Measurements from ENCODE around the gene CASP8AP2.
A peak's percentile ranks its signal among the peaks of the same experiment; 100 is the strongest.
"Not testable (repeated sequence)": the region's sequence is repeated elsewhere in the genome, so short reads cannot be mapped to it uniquely, and the experiment has no call there.

The CASP8AP2 gene

DNA sequence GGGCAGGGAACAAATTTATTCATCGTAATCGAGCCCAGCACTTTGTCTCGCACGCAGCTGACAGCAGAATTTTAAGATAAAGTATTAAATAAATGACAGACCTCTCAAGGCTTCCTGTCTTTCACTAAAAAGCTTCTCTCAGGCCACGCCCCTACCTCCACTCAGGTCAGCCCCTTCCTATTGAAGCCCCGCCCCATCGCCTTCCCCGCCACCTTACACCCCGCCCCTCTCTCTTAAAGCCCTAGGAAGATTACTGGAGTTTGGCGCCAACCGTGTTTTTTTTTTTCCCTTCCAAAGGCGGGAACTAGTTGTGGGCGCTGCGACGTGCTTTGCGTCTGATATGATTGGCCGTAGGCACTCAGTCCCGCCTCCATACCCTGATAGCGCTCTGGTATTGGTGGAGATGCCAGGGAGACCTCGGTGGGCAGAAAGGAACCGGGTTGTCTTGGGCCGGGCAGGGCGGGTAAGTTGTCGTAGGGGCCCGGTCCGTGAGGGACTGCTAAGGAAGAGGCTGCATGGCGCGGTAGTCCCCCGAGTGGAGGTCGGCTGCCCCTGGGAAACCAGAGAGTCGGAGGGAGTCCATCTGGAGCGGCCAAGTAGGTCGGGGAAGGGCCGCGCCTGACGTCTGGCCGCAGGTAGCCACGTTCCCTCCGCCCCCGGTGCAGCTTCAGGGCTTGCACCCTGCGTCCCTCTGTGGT lies at the start of gene CASP8AP2:
Gene CASP8AP2 (plus strand): TSS at position 409 of the 698 bp plus-strand sequence.
- no peak for TF ChIP-seq CTCF (IDR thresholded peaks at IDR 0.05; ENCODE audit: extremely low read depth, insufficient read depth, missing control alignments)
- in situ Hi-C loops (cut with MboI; ENCODE audit: low pct_unique_long_range_greater_than_20kb, low sequenced_read_pairs, unreplicated experiment): no loop called here

GRCh38 chr6:89781070-89782034 lies 48.3 kb upstream of the CASP8AP2 start:
- no peak for TF ChIP-seq CTCF (IDR thresholded peaks at IDR 0.05; ENCODE audit: extremely low read depth, insufficient read depth, missing control alignments)
- DNase-seq (ENCODE audit: low spot score): no peak
- in situ Hi-C loops (cut with MboI; ENCODE audit: low pct_unique_long_range_greater_than_20kb, low sequenced_read_pairs, unreplicated experiment): no loop called here

More for the DNA sequence above, at the start of gene CASP8AP2:
- DNase-seq (ENCODE audit: low spot score): peak; percentile 93

- DNase-seq (ENCODE audit: low spot score): no peak
- in situ Hi-C loops (cut with MboI; ENCODE audit: low pct_unique_long_range_greater_than_20kb, low sequenced_read_pairs, unreplicated experiment): no loop called here
- no peak for TF ChIP-seq CTCF (IDR thresholded peaks at IDR 0.05; ENCODE audit: extremely low read depth, insufficient read depth, missing control alignments)
Measured at GRCh38 chr6:89782222-89782621, 47.5 kb upstream of the CASP8AP2 start.

- in situ Hi-C loops (cut with MboI; ENCODE audit: low pct_unique_long_range_greater_than_20kb, low sequenced_read_pairs, unreplicated experiment); DNase-seq (ENCODE audit: low spot score): not testable (repeated sequence)
Measured at GRCh38 chr6:89783293-89783692, 46.4 kb upstream of the CASP8AP2 start.

GRCh38 chr6:89784838-89785237 lies 44.8 kb upstream of the CASP8AP2 start:
- no peak for TF ChIP-seq CTCF (IDR thresholded peaks at IDR 0.05; ENCODE audit: extremely low read depth, insufficient read depth, missing control alignments)
- in situ Hi-C loops (cut with MboI; ENCODE audit: low pct_unique_long_range_greater_than_20kb, low sequenced_read_pairs, unreplicated experiment): no loop called here
- DNase-seq (ENCODE audit: low spot score): no peak

DNA sequence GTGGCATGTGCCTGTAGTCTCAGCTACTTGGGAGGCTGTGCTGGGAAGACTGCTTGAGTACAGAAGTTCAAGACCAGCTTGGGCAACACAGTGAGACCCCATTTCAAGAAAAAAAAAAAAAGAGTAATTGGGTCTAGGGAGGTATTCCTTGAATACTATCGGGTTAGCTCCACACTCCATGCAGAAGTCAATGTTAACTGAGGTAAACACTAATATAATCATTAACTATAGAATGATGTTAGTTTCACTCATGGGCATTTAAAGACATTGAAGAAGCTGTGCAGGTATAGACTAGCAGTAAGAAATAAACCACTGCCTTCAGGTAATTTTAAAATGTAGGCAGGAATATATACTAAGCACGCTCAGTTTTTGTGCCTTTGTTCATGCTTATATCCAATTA lies 42.7 kb upstream of the CASP8AP2 start:
- no peak for TF ChIP-seq CTCF (IDR thresholded peaks at IDR 0.05; ENCODE audit: extremely low read depth, insufficient read depth, missing control alignments)
- DNase-seq (ENCODE audit: low spot score): no peak
- in situ Hi-C loops (cut with MboI; ENCODE audit: low pct_unique_long_range_greater_than_20kb, low sequenced_read_pairs, unreplicated experiment): no loop called here
